Stomach smooth muscle (tissue), 2 donors: ENCODE data around the gene TMPO.
A peak's percentile ranks its signal among the peaks of the same experiment; 100 is the strongest.

Experiments
- H3K27ac ChIP-seq: one replicate; pipeline ENCODE4 v1.7.0; 2013; ENCODE audit warnings: mild to moderate bottlenecking, low read length, inconsistent platforms
- H3K27me3 ChIP-seq, 2 donors: one replicate each; pipeline ENCODE4 v1.7.0; 2013; ENCODE audit warnings: low read length in 2 of 2; ENCODE audit not compliant: insufficient read depth in 2 of 2, control insufficient read depth in 1 of 2
- H3K36me3 ChIP-seq, 2 donors: one replicate each; pipeline ENCODE4 v1.7.0; 2013; ENCODE audit warnings: low read length in 2 of 2; ENCODE audit not compliant: control insufficient read depth in 2 of 2, insufficient read depth in 2 of 2
- H3K4me1 ChIP-seq: one replicate; pipeline ENCODE4 v1.7.0; 2013; ENCODE audit warnings: low read length; ENCODE audit not compliant: control insufficient read depth, insufficient read depth
- H3K4me3 ChIP-seq, 2 donors: one replicate each; pipeline ENCODE4 v1.7.0; 2013; ENCODE audit warnings: low read length in 2 of 2
- H3K9ac ChIP-seq, 2 donors: one replicate each; pipeline ENCODE4 v1.7.0; 2013; ENCODE audit warnings: low read length in 2 of 2, mild to moderate bottlenecking in 1 of 2
- H3K9me3 ChIP-seq, 2 donors: one replicate each; pipeline ENCODE4 v1.7.0; 2013; ENCODE audit warnings: low read length in 2 of 2; ENCODE audit not compliant: control insufficient read depth in 2 of 2
- donor health status: healthy.
- donor health status: Pancreatic carcinoma.

TMPO gene

DNA sequence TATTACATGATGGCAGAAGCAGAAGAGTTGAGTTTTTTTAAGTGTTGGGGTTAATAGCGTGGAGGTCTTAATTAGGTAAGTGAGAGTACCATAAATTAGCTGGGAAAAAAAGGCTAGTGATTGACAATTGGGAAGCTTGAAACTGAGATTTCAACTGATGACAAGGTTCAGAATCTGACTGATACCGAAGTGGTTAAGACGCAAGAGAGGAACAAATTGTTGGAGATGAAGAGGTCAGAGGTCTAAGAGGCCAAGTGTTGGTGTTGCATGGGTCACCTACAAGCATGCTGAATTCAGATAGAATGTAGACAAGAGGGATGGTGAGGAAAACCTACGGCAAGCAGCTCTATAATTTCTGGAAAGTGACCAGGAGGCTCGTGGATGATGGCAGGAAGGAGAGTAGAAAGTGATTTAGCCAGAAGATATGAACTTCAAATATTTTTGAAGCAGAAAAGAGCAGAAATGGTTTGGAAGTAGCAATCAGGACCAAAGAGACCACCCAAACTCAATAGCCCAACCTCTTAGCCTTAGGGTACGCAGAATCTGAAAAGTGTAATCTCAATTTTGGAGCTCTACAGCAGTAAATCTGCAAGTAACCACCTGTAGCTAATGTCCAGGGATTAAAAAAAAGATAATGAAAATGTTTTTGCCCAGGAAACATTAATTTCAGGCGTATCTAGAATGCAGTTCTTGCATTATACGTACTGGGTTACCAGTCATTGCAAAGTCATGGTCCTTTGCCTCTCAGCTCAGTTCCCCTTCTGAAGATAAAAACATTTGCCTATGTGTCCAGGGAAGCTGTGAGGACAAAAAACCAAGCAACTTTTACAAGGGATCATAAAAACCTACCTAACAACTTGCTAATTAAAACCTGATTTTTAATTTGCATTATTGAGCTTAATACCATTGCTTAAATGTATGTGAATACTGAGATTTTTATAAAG, 1.7 kb upstream of the TMPO start:
- Histone ChIP-seq H3K9ac (peak overlapping the region; percentile 95 to 99), H3K36me3 (no peaks in the 10 kb centered on the region), H3K27me3 (no peaks in the 10 kb centered on the region), H3K4me3 (peak overlapping the region in 1 of 2 donors; percentile 24), H3K27ac (peak overlapping the region; percentile 96), H3K9me3 (no peaks in the 10 kb centered on the region), H3K4me1 (peaks cover 16% of the 10 kb centered on the region)

DNA sequence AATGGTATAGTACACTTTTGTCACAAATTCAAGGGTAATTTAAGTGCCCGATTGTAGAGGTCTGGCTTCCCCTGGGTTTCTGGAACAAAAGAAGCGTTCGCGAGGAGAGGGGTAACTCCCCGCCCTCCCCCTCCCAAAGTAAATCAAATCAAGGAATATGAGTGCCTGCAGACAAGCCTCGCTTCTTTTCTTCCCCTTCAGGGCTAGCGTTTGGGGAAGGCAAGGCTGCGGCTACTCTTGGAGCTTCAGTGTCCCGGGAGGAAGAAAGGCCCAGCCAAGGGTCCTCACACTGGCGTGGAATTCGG, 456 bp upstream of the TMPO start:
- H3K4me3 ChIP-seq: peak overlapping the region; percentile 87 to 98
- no peaks in the 10 kb centered on the region for H3K36me3 ChIP-seq
- H3K27ac ChIP-seq: peak overlapping the region; percentile 96
- peaks cover 16% of the 10 kb centered on the region for H3K4me1 ChIP-seq
- H3K9me3 ChIP-seq: no peaks in the 10 kb centered on the region
- H3K27me3 ChIP-seq: no peaks in the 10 kb centered on the region
- H3K9ac ChIP-seq: peak overlapping the region; percentile 95 to 99

DNA sequence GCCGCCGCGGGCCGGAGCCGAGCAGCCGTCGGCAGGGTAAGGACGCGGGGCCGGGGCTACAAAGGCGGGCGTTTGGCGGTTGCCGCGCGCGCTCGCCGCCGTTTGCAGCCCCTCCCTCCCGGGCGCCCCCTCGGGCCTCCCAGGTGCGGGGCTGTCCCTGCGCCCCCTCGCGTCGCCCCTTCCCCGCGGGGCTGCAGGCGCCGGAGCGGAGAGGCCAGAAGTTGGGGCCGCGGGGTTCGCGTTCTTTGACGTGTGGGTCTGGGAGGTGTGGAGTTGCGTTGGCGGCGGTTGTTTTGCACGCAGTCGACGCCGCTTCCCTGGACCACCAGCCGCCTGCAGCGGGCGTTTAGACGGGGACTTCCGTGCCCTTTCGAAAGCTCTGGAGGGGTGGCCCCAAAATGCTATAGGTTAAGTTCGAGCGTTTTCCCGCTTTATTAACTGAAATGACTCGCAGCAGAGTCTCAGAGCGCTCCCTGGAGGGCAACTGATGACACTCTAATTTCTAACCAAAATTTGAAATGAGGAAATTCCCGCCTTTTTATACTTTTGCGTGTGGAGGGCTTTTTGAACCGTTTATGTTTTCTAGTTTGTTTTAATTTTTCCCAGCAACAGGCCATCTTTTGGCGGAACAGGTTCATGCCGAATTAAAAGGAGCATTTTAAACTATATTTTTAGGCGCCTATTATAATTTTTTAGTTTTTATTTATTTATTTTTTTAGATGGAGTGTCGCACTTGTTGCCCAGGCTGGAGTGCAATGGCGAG, 902 bp downstream of the TMPO start:
- no peaks in the 10 kb centered on the region for H3K9me3 ChIP-seq
- H3K4me3 ChIP-seq: peak overlapping the region; percentile 87 to 98
- H3K9ac ChIP-seq: peak overlapping the region; percentile 95 to 99
- H3K36me3 ChIP-seq: no peaks in the 10 kb centered on the region
- peaks cover 16% of the 10 kb centered on the region for H3K4me1 ChIP-seq
- H3K27ac ChIP-seq: peak overlapping the region; percentile 96
- no peaks in the 10 kb centered on the region for H3K27me3 ChIP-seq

DNA sequence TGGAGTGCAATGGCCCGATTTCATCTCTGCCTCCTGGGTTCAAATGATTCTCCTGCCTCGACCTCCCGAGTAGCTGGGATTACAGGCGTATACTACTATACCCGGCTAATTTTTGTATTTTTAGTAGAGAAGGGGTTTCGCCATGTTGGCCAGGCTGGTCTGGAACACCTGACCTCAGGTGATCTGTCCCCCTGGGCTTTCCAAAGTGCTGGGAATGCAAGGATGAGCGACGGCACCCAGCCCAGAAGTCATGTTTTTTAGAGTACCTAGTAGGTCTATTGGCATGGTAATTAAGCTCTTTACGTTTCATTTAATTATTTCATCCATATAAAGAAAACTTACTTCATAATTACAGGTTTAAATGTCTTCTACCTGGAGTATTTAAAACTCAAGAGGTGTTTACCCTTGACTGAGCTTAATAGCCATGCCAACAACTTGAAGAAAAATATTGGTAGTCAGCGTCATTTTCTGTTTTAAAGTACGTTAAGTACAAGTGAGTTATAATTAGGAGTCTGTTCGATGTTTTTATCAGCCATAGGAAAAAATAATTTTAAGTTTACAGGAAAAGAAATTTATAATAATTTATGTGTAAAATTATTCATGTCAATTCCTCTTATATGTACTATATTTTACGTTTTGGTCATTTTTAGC, 4.0 kb downstream of the TMPO start:
- Histone ChIP-seq H3K36me3 (no peaks in the 10 kb centered on the region), H3K4me3 (no peak overlapping the region), H3K9ac (no peak overlapping the region), H3K27me3 (no peaks in the 10 kb centered on the region), H3K27ac (no peak overlapping the region), H3K4me1 (peaks cover 12% of the 10 kb centered on the region), H3K9me3 (no peaks in the 10 kb centered on the region)

DNA sequence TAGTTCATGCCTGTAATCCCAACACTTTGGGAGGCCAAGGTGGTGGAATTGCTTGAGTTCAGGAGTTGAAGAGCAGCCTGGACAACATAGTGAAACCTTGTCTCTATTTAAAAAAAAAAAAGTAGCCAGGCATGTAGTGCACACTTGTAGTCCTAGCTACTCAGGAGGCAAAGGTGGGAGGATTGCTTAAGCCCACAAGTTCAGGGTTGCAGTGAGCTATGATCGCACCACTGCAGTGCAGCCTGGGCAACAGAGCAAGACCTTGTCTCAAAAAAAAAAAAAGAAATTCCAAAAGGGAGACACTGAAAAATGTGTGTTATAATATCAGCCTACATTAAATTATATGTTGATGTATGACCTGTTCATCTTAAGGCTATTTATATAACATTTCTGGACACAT, 14.7 kb downstream of the TMPO start:
- no peak overlapping the region for H3K27ac ChIP-seq
- peaks cover 7 to 10% of the 10 kb centered on the region in 2 donors for H3K36me3 ChIP-seq
- H3K9me3 ChIP-seq: no peaks in the 10 kb centered on the region
- H3K4me1 ChIP-seq: no peaks in the 10 kb centered on the region
- no peak overlapping the region for H3K4me3 ChIP-seq
- H3K27me3 ChIP-seq: no peaks in the 10 kb centered on the region
- no peak overlapping the region for H3K9ac ChIP-seq

DNA sequence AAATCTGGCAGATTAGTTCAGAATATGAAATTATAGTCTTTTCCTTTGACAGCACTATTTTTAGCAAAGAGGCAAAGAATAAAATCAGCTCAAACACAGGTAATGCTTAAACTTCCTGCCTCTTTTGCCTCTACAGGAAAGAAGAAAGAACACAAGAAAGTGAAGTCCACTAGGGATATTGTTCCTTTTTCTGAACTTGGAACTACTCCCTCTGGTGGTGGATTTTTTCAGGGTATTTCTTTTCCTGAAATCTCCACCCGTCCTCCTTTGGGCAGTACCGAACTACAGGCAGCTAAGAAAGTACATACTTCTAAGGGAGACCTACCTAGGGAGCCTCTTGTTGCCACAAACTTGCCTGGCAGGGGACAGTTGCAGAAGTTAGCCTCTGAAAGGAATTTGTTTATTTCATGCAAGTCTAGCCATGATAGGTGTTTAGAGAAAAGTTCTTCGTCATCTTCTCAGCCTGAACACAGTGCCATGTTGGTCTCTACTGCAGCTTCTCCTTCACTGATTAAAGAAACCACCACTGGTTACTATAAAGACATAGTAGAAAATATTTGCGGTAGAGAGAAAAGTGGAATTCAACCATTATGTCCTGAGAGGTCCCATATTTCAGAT, 17.4 kb downstream of the TMPO start:
- no peak overlapping the region for H3K9ac ChIP-seq
- no peaks in the 10 kb centered on the region for H3K9me3 ChIP-seq
- peaks cover 7 to 10% of the 10 kb centered on the region in 2 donors for H3K36me3 ChIP-seq
- H3K27me3 ChIP-seq: no peaks in the 10 kb centered on the region
- no peak overlapping the region for H3K4me3 ChIP-seq
- no peak overlapping the region for H3K27ac ChIP-seq
- no peaks in the 10 kb centered on the region for H3K4me1 ChIP-seq

DNA sequence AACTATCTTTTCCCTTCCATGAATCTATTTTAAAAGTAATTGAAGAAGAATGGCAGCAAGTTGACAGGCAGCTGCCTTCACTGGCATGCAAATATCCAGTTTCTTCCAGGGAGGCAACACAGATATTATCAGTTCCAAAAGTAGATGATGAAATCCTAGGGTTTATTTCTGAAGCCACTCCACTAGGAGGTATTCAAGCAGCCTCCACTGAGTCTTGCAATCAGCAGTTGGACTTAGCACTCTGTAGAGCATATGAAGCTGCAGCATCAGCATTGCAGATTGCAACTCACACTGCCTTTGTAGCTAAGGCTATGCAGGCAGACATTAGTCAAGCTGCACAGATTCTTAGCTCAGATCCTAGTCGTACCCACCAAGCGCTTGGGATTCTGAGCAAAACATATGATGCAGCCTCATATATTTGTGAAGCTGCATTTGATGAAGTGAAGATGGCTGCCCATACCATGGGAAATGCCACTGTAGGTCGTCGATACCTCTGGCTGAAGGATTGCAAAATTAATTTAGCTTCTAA, 18.4 kb downstream of the TMPO start:
- H3K27ac ChIP-seq: no peak overlapping the region
- H3K4me1 ChIP-seq: no peaks in the 10 kb centered on the region
- peaks cover 7 to 10% of the 10 kb centered on the region in 2 donors for H3K36me3 ChIP-seq
- H3K4me3 ChIP-seq: no peak overlapping the region
- H3K9me3 ChIP-seq: no peaks in the 10 kb centered on the region
- no peaks in the 10 kb centered on the region for H3K27me3 ChIP-seq
- no peak overlapping the region for H3K9ac ChIP-seq

DNA sequence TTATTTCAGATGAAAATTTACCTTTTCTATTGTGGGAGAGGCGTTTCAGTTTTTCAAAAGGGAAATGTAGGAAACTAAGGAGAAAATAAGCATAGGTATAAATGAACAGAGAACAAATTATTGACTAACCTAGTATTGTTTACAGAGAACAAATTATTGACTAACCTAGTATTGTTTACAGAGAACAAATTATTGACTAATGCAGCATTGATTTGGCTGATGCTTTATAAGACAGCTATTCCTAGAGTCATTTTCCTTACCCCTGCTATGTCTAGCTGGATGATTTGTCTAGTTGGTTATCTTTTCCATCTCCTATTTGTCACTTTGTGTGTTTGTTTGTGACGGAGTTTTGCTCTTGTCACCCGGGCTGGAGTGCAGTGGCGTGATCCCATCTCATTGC, 22.6 kb downstream of the TMPO start:
- Histone ChIP-seq H3K27ac (no peak overlapping the region), H3K9ac (no peak overlapping the region), H3K27me3 (no peaks in the 10 kb centered on the region), H3K4me1 (no peaks in the 10 kb centered on the region), H3K4me3 (no peak overlapping the region), H3K9me3 (no peaks in the 10 kb centered on the region), H3K36me3 (peaks cover 9 to 10% of the 10 kb centered on the region in 2 donors)

DNA sequence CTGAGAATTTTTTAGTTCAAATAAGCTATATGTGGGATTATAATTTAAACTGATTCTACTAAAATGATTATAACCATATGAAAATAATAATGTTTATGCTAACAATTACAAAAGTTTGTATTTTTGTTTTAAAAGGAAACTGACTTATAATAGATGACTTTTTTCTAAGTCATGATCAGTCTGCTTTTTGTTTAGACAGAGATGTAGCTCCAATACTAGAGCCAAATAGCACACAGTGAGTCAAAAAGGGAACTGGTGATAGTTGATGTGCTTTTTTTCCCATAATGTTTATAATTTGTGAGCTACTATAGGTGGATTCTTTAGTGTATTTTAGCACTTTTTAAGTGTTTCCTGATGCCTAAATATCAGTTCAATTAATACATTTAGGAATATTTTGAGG, 28.3 kb downstream of the TMPO start:
- Histone ChIP-seq H3K27me3 (no peaks in the 10 kb centered on the region), H3K9ac (no peak overlapping the region), H3K4me3 (no peak overlapping the region), H3K27ac (no peak overlapping the region), H3K9me3 (no peaks in the 10 kb centered on the region), H3K36me3 (peaks cover 3 to 7% of the 10 kb centered on the region in 2 donors), H3K4me1 (no peaks in the 10 kb centered on the region)

DNA sequence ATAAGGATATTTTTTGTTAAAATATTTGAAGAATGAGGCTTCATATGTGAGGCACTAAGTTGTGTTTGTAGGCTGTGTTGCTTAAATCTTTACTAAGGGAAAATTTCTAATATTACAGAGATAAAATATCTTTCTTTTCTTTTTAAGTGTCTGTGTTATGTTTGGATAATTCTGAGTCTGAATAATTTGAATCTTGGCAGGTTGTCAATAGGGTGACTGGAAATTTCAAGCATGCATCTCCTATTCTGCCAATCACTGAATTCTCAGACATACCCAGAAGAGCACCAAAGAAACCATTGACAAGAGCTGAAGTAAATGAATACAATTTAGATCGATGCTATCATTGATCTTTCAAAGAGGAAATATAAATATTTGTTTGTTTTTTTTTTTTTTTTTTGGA, 29.4 kb downstream of the TMPO start:
- Histone ChIP-seq H3K27me3 (no peaks in the 10 kb centered on the region), H3K9ac (no peak overlapping the region), H3K4me1 (no peaks in the 10 kb centered on the region), H3K36me3 (peaks cover 3 to 7% of the 10 kb centered on the region in 2 donors), H3K27ac (no peak overlapping the region), H3K9me3 (no peaks in the 10 kb centered on the region), H3K4me3 (no peak overlapping the region)
